ENCODE measurements around the gene MSANTD3.

DNA sequence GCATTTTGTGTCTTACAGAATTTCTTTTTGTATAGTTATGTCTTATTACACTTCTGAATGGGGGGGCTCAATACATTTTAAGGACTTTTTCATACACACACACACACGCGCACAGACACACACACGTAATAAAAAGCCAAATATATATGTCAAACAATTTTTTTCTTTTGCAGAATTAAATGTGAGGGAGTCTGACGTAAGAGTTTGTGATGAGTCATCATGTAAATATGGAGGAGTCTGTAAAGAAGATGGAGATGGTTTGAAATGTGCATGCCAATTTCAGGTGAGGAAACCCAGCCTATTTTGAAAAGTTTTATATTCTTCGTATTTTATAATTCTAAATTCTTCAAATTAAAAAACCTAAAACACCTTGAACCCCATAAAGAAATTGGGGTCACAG lies 71.6 kb downstream of the MSANTD3 start:
- TF ChIP-seq, protein P1, sequence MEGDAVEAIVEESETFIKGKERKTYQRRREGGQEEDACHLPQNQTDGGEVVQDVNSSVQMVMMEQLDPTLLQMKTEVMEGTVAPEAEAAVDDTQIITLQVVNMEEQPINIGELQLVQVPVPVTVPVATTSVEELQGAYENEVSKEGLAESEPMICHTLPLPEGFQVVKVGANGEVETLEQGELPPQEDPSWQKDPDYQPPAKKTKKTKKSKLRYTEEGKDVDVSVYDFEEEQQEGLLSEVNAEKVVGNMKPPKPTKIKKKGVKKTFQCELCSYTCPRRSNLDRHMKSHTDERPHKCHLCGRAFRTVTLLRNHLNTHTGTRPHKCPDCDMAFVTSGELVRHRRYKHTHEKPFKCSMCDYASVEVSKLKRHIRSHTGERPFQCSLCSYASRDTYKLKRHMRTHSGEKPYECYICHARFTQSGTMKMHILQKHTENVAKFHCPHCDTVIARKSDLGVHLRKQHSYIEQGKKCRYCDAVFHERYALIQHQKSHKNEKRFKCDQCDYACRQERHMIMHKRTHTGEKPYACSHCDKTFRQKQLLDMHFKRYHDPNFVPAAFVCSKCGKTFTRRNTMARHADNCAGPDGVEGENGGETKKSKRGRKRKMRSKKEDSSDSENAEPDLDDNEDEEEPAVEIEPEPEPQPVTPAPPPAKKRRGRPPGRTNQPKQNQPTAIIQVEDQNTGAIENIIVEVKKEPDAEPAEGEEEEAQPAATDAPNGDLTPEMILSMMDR (conservative IDR thresholded peaks at IDR 0.05) = no peak
- no peak for TF ChIP-seq EZH2 (IDR thresholded peaks at IDR 0.05; ENCODE audit: low read depth)

Data from PC-9 (cell line).